Measurements from ENCODE around the gene EXOC4. TPM values are rescaled to one million over a fixed set of nuclear protein-coding genes. Genes with fewer than 3 reads are reported as not detected.

Gene EXOC4
- total RNA-seq, 2 donors from 2014 or later: 62.0 to 146 TPM

DNA sequence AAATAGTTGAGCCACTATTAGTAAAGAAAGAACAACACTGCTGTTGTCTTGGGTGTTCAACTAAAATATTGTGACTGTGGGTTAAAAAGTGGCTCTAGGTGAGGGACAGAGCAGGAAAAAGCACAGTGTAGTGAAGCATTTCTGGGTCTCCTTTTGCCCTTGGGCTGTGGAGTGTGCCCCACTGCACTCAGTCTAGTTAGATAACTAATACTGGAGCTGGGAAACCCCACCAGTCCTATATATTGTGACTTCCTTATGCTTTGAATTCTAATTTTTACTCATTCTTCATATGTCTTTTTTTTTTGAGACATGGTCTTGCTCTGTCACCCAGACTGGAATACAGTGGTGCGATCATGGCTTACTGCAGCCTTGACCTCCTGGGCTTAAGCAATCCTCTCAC is 195.1 kb downstream of the EXOC4 start:
- Histone ChIP-seq H3K4me1 (no peaks in the 10 kb centered on the region), H3K9me3 (no peaks in the 10 kb centered on the region), H3K27ac (no peak overlapping the region), H3K4me3 (no peak overlapping the region), H3K27me3 (no peaks in the 10 kb centered on the region), H3K36me3 (replicated peaks in 1 of 2; ENCODE audit: insufficient read depth in 1 of 2, low read depth in 2 of 2) (no peaks in the 10 kb centered on the region)
- TF ChIP-seq, protein P1, sequence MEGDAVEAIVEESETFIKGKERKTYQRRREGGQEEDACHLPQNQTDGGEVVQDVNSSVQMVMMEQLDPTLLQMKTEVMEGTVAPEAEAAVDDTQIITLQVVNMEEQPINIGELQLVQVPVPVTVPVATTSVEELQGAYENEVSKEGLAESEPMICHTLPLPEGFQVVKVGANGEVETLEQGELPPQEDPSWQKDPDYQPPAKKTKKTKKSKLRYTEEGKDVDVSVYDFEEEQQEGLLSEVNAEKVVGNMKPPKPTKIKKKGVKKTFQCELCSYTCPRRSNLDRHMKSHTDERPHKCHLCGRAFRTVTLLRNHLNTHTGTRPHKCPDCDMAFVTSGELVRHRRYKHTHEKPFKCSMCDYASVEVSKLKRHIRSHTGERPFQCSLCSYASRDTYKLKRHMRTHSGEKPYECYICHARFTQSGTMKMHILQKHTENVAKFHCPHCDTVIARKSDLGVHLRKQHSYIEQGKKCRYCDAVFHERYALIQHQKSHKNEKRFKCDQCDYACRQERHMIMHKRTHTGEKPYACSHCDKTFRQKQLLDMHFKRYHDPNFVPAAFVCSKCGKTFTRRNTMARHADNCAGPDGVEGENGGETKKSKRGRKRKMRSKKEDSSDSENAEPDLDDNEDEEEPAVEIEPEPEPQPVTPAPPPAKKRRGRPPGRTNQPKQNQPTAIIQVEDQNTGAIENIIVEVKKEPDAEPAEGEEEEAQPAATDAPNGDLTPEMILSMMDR (IDR thresholded peaks at IDR 0.05): no peak
- TF ChIP-seq POLR2A (IDR thresholded peaks at IDR 0.05): no peak
- intact Hi-C loops (cut with DNase I): no loop called here
- no peak for DNase-seq
- 100% methylated on average over 1 of the region's 1 CpG for WGBS, 2 donors
- ATAC-seq: no peak

- intact Hi-C loops (cut with DNase I): no loop called here
- Histone ChIP-seq H3K9me3 (no peaks in the 10 kb centered on the region), H3K4me1 (no peaks in the 10 kb centered on the region), H3K27me3 (no peaks in the 10 kb centered on the region), H3K4me3 (no peak overlapping the region), H3K36me3 (replicated peaks in 1 of 2; ENCODE audit: insufficient read depth in 1 of 2, low read depth in 2 of 2) (no peaks in the 10 kb centered on the region), H3K27ac (no peak overlapping the region)
- DNase-seq (no peak), ATAC-seq (no peak)
- TF ChIP-seq, protein P1 (IDR thresholded peaks at IDR 0.05): no peak
- no peak for TF ChIP-seq POLR2A (IDR thresholded peaks at IDR 0.05)
- WGBS, 2 donors: 95 to 98% methylated on average over 2 of the region's 2 CpGs
These were observed 199.7 kb downstream of the EXOC4 start for GRCh38 chr7:133452577-133452976.

DNA sequence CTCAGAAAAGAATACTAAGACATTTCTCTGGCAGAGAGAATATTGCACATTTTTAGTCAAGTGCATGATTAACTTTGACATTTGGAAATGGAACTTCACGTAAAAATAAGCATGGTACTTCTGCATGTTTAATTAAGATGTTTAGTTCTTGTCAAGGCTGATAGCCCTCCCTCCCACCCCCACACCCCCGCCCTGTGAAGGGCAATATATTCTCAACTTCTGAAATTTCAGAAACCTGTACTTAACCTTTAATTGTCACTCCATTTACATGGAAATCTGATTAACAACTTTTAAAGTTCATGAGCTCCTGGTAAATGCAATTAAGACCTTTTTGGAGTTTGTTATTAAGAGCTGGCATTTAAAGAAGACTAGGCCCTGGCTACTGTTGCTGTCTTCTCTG is 205.8 kb downstream of the EXOC4 start:
- no peak overlapping the region for H3K4me3 ChIP-seq
- DNase-seq (no peak), ATAC-seq (no peak)
- H3K9me3 ChIP-seq: no peaks in the 10 kb centered on the region
- no peaks in the 10 kb centered on the region for H3K4me1 ChIP-seq
- no peak overlapping the region for H3K27ac ChIP-seq
- no peaks in the 10 kb centered on the region for H3K27me3 ChIP-seq
- intact Hi-C loops (cut with DNase I): no loop called here
- WGBS, 2 donors: 80 to 81% methylated on average over 2 of the region's 2 CpGs
- no peak for TF ChIP-seq POLR2A (IDR thresholded peaks at IDR 0.05)
- TF ChIP-seq, protein P1 (IDR thresholded peaks at IDR 0.05): no peak
- H3K36me3 ChIP-seq (replicated peaks in 1 of 2; ENCODE audit: insufficient read depth in 1 of 2, low read depth in 2 of 2): no peaks in the 10 kb centered on the region

DNA sequence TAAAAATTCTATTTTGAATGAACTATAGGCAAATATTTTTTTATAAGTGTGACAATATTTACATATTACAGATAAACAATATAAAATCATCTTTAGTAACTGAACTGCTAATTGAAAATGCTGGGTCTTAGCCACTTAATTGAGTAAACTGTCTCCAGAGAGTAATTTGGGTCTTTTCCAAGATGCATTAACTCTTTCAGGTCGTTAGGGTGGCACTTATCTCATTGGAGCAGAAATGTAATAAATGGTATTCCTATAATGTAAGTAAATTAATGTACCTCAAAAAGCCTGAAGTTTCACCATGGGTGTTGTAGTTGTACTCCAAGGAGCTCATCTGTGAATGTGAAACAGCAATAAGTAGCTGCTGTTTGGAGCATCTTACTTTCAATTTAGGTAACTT is 208.5 kb downstream of the EXOC4 start:
- ATAC-seq (no peak), DNase-seq (no peak)
- no peaks in the 10 kb centered on the region for H3K9me3 ChIP-seq
- no peaks in the 10 kb centered on the region for H3K27me3 ChIP-seq
- no peak for TF ChIP-seq POLR2A (IDR thresholded peaks at IDR 0.05)
- TF ChIP-seq, protein P1 (IDR thresholded peaks at IDR 0.05): no peak
- intact Hi-C loops (cut with DNase I): no loop called here
- no peaks in the 10 kb centered on the region for H3K36me3 ChIP-seq (replicated peaks in 1 of 2; ENCODE audit: insufficient read depth in 1 of 2, low read depth in 2 of 2)
- no peak overlapping the region for H3K4me3 ChIP-seq
- H3K4me1 ChIP-seq: no peaks in the 10 kb centered on the region
- 20 to 29% methylated on average over 1 of the region's 1 CpG for WGBS, 2 donors
- no peak overlapping the region for H3K27ac ChIP-seq

GRCh38 chr7:133475655-133476054 is 222.8 kb downstream of the EXOC4 start:
- no peaks in the 10 kb centered on the region for H3K27me3 ChIP-seq
- no peaks in the 10 kb centered on the region for H3K9me3 ChIP-seq
- no peaks in the 10 kb centered on the region for H3K36me3 ChIP-seq (replicated peaks in 1 of 2; ENCODE audit: insufficient read depth in 1 of 2, low read depth in 2 of 2)
- H3K27ac ChIP-seq: no peak overlapping the region
- no peaks in the 10 kb centered on the region for H3K4me1 ChIP-seq
- ATAC-seq: no peak
- intact Hi-C loops (cut with DNase I): no loop called here
- no peak for TF ChIP-seq POLR2A (IDR thresholded peaks at IDR 0.05)
- TF ChIP-seq, protein P1 (IDR thresholded peaks at IDR 0.05): no peak
- no peak overlapping the region for H3K4me3 ChIP-seq
- no peak for DNase-seq
